SKM-1 treated with dmso at 0.1 percent for 144 hours (cell line): ENCODE results near the gene RBPMS2.
"Not testable (repeated sequence)": the region's sequence is repeated elsewhere in the genome, so short reads cannot be mapped to it uniquely, and the experiment has no call there.

Source experiments
- DNase-seq: peaks from one replicate; lab custom pipeline; 2025; ENCODE audit not compliant: unreplicated experiment; lab: John Stamatoyannopoulos, UW

RBPMS2 gene

DNA sequence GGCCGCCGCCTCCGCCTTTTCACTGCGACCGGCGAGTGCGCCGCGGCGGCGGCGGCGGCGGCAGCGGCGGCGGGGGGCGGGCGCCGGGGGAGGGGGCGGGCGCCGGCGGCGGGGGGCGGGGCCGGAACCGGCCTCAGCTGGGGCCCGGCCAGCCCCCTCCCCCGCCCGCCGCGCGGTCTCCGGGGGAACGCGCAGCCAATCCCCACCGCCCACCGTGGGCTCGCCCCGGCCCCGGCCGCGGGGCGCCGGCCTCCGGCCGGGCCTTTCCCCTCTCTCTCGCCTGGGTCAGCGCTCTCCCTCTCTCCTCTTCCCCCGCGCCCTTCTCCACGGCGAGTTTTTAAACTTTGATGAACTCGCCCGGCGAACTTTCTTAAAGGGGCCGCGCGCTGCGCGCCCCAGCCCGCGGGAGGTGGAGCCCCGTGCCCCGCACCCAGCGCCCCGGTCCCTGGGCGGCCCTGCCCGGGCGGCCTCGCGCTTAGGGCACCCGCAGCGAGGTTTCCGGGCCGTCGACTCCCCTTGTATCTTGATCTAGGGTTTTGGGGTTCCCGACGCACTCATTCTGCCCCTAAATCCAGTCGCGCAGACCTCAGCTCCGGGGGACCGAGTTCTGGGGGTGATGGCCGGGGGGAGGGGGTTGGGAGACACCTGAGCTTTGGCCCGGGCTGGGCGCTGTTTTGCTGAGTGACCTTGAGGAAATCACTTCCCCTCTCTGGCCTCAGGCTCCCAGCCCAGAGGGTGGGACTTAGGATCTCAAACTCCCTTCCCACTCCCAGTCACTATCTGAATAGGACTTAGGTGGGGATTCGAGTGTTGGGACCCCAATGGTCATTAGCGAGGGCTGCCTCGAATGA, at the start of gene RBPMS2:
RBPMS2 (minus strand) TSS at position 39 of the 851 bp plus-strand sequence. CDS start 270 bp downstream, outside the sequence.
- no peak for DNase-seq

DNA sequence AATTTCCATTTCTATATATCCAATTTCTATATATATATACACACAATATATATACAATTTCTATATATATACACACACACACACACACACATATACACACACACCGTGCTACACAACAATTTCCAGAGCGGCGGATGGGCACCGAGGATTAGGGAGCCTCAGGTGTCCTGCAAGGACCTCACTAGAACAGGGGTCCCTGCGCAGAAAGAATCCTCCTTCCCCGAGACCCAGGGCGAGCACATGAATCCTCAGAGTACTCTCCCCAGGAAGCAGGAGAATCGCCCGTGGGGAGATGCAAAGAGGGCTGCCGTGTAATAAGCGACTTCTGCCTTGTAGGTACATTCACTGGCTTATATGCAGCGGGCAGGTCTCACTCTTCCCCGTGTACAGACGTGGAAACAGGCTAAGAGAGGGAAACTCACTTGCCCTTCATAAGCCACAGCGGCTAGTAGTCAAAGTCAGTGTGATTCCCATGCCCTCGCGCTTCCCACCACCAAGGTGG, 49.6 kb upstream of the RBPMS2 start:
- DNase-seq = no peak

DNA sequence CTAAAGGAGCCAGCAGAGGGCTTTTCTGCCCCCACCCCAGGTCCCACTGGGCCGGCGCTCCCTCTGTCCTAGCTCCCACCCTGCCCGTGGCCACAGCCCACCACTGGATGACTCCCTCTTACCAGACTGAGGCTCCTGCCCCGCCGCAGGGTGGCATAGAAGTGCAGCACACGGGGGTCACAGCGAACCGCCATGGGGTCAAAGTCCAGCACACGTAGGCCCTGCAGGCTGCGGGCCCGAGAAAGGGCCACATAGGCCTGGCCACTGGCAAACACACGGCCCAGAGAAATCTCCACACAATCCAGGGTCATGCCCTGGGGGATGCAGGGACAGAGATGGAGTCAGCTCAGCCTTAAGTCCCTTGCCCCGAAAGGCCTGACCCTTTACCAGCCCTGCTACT, 41.1 kb upstream of the RBPMS2 start:
- DNase-seq = no peak

DNA sequence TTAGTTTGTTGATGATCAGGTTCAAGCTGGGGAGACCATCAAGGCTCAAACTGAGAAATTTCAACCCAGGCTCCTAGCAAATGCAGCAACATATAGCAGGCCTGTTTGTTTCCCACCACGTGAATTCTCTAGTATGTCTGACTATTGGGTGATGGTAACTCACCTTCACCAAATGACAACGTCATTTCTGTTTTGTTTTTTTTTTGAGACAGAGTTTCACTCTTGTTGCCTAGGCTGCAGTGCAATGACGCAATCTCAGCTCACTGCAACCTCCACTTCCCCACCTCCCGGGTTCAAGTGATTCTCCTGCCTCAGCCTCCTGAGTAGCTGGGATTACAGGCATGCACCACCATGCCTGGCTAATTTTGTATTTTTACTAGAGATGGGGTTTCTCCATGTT, 39.6 kb upstream of the RBPMS2 start:
- peak; percentile 39 for DNase-seq

DNA sequence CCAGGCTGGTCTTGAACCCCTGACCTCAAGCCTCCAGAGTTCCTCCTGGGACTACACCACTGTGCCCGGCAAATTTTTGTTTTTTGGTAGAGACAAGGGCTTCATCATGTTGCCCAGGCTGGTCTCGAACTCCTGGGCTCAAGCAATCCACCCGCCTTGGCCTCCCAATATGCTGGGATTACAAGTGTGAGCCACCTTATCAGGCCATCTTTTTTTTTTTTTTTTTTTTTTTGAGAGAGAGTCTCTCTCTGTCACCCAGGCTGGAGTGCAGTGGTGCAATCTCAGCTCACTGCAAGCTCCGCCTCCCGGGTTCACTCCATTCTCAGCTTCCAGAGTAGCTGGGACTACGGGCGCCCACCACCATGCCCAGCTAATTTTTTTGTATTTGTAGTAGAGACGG, 38.9 kb upstream of the RBPMS2 start:
- DNase-seq = not testable (repeated sequence)

DNA sequence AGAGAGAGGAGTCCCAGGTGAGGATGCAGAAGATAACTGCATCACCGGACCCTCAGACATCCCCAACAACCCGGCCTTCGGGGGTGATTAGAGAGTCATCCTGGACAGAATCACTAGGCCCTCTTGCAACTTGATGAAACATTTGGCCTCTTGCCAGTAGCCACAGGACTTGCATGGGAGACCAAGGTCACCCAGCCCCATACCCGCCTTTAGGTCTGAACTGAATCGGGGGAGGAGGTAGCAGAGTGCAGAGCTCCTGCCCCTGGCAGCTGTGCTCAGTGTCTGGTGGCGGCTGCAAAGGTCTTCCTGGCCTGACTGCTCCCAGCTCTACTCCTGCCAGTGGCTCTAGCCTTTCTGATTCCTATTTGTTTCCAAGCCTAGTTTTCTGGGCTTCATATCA, 37.7 kb upstream of the RBPMS2 start:
- DNase-seq = no peak

DNA sequence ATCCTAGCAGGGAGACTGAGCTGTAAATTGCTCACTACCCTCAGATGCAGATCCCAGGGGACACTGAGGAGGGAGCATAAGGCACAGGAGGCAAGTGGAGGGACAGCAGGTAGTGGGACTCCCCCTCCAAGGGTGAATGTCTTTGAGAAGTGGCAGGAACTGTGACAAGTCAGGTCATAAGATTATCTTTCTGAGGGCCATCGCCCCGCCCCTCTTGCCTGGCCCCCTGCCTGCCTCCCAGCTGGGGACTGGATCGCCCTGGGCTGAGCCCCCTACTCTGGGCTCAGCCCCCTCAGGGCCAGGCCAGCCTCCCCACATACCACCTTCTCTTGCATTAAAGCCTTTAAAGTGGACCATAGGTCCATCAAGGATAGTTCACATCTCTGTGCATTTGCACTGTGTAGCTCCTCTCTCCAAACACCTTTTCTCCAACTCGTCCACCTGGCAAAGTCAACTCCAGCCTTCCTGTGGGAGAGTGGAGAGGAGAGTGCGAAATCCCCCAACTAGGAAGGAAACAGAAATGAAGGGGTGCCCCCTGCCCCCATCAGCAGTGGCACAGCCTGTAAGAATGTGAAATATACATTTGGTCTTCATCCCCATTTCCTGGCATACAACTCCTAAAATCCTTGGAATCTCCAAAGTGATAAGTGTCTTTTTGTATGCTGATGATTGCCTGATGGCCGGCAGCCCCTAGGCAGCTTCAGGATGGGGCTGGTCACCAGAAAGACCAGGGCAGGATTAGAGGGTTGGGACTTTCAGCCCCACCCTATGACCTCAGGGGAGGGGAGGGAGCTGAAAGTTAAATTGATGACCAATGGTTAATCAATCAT, 35.3 kb upstream of the RBPMS2 start:
- DNase-seq = no peak

DNA sequence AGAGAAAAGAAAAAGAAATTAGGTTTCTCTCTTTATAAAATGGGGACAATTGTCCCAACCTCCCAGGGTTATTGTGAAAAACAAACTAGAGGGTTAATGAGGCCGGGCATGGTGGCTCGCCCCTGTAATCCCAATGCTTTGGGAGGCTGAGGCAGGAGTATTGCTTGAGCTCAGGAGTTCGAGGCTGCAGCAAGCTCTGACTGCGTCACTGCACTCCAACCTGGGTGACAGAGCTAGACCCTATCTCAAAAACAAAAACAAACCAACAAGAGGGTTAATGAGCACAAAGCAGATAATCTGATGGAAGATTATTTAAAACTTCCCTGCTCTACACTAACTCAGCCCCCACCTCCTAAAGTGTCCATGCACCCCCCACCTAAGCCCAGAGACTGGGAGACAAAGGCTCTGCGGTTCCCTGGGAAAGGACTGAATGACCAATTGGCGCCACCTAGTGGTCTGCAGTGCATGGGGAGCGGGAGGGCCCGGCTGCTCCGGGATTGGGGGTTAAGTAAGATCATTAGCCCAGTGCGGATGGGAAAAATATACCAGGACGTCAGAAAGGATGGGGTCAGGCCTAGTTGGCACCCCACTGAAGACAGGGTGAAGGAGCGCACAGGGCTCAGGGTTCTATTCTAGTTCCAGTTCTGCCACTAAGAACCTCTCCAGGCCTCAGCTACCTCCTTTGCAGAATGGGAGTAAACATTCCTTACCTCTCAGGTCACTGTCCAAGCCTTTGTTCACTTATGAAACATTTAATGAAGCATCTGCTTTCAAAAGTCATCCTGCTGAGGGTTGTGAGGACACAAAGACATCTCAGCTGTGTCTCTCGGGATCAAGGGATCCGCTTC, 34.5 kb upstream of the RBPMS2 start:
- DNase-seq = peak; percentile 45

DNA sequence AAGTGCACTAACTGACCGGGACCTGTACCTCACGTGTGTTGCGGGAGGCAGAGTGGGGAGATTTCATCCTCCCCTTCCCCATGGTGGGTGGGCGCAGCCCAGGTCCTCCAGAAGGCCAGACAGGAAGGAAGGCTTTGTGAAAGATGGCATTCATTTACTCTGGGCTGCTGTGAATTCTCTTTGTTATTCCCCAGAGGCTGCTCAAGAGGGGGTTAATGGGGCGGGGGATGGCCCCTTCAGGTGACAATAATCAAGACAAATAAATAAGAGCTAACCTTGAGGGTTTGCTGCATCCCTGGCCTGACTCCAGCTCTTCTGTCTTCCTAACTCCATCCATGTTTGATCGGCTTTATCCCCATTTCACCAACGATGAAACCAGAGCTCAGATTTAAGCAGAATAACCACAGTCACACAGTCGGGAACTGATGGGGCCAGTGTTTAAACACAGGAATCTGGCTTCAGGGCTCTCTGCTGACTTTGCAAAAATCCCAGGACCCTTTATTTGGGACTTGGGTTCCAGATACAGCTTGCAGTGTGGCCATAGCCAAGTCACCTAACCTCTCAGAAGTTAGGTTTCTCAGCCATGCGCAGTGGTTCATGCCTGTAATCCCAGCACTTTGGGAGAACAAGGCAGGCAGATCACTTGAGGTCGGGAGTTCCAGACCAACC, 33.5 kb upstream of the RBPMS2 start:
- DNase-seq = no peak

DNA sequence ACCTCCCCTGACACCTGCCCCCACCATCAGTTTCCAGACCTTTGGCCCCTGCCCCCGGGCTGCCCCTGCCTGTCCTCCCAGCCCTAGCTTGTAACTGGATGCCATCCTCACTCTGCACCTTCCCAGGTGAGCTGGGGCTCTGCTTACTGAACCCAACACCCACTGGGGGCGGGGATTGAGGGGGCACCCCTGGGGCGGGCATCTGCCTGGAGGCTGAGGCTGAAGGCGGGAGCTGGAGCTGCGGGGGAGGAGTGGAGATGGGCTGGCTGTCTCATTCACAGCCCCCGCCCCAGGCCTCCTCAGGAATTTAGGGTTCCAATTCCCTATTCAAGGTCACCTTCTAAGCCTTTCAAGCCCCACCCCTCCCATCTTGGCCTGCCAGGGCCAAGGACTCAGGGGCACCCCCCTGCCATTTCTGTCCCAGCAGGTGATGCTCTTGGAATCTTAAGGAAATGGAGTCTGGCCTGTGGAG, 32.4 kb upstream of the RBPMS2 start:
- DNase-seq = no peak

DNA sequence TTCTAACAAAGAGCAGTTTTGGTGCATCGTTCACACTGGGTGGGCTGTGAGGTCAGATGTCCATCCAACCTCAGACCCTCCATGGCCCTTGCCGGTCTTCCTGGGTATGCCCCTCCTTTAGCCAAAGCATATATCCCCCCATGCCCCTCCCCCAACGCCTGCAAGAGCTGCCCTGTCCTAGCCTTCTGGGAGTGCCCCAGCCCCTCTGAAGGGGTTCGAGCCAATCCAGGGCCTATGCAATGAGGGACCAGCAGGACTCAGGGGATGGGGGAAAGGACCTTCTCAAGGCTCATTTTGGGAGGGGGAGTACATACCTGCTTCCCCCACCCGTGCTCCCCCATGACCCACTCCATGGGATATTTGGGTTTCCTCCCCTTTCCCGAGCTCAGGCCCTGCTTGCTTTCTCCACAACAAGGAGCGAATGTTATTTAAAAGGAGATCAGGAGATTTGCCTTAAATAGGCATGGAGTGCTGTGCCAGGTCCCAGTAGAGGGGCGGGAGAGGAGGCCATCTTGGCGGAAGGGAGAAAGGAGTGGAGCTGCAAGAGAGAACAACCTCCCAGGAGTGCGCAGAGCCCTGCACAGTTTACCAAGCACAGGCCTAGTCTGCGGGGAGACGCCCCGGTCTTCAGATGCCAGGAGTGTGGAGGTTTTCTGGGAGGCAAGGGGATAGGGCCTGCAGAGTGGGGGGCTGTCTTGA, 31.8 kb upstream of the RBPMS2 start:
- no peak for DNase-seq

DNA sequence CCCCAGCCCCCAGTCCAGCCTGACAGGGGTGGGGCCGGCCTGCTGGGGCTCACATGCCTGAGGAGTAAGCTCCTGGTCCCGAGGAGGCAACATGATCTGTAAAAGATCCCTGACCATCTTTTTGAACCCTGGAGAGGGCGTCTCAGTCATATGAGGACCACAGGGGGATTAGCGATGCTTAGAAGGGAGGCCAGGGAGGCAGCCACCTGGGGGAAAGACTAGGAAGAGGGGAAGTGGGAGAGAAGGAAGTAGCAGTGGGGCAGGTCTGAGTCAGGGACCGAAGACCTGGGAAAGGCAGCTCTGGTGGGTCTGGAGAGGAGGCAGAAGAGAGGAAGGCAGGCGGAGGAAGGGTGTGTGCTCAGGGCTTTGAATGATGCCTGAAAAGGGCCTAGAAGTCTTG, 31.1 kb upstream of the RBPMS2 start:
- no peak for DNase-seq

DNA sequence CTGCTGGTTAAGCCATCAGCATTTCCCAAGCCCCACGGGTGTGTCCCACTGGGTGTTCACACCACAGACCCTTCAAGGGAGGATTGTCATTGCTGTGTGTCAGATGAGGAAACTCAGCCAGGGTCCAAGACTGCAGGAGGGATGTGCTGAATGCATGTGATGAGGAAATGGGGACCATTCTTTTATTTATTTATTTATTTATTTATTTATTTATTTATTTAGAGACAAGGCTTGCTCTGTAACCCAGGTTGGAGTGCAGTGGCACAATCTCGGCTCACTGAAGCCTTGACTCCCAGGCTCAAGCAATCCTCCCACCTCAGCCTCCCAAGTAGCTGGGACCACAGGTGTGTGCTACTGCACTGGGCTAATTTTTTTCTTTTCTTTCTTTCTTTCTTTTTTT, 29.2 kb upstream of the RBPMS2 start:
- DNase-seq = no peak

DNA sequence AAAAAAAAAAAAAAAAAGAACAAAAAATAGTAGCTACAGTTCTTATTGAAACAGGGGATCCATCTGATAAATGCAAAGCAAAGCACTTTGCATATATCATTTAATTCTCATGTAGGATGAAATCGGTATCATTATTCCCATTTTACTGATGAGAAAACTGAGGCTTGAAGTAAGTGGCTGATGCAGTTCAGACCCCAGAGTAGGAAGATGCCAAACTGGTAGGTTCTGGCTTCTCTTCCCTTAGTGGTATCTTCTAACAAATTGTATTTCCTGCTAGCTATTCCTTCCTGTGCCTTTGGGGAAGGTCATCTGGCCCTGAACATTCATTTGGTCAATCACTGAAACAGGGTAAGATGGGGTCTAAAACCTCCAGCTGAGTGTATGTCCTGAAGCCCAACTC, 28.1 kb upstream of the RBPMS2 start:
- no peak for DNase-seq

DNA sequence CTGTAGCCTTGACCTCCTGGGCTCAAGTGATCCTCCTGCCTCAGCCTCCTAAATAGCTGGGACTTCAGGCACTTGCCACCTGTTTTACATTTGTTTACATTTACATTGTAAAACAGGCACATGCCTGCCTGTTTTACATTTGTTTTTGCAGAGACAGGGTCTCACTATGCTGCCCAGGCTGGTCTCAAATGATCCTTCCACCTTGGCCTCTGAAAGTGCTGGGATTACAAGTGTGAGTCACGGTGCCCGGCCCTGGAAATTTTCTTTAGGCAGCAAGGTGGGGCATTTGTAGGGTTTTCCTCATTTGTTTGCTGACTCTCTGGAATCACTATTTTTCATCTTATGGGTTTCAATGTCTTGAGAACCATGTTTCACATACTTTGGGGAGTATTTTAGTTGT, 25.1 kb upstream of the RBPMS2 start:
- no peak for DNase-seq

DNA sequence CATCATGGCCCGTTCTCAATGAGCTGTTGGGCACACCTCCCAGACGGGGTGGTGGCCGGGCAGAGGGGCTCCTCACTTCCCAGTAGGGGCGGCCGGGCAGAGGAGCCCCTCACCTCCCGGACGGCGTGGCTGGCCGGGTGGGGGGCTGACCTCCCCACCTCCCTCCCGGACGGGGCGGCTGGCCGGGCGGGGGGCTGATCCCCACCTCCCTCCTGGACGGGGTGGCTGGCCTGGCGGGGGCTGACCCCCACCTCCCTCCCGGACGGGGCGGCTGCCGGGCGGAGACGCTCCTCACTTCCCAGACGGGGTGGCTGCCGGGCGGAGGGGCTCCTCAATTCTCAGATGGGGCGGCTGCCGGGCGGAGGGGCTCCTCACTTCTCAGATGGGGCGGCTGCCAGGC, 23.5 kb upstream of the RBPMS2 start:
- not testable (repeated sequence) for DNase-seq

DNA sequence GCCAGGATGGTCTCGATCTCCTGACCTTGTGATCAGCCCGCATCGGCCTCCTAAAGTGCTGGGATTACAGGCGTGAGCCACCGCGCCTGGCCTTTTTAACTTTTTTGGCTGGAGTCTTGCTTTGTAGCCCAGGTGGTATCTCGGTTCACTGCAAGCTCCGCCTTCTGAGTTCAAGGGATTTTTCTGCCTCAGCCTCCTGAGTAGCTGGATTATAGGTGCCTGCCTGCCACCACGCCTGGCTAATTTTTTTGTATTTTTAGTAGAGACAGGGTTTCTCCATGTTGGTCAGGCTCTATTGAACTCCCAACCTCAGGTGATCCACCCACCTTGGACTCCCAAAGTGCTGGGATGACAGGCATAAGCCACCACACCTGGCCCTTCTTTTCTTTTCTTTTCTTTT, 20.5 kb upstream of the RBPMS2 start:
- DNase-seq = not testable (repeated sequence)

DNA sequence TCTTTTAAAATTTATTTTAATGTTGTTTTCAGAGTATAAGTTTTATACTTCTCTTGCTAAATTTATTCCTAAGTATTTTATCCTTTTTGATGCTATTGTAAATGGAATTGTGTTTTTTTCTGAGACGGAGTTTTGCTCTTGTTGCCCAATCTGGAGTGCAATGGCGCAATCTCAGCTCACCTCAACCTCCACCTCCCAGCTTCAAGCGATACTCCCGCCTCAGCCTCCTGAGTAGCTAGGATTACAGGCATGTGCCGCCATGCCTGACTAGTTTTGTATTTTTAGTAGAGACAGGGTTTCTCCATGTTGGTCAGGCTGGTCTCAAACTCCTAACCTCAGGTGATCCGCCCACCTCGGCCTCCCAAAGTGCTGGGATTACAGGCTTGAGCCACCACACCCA, 19.9 kb upstream of the RBPMS2 start:
- DNase-seq = not testable (repeated sequence)

DNA sequence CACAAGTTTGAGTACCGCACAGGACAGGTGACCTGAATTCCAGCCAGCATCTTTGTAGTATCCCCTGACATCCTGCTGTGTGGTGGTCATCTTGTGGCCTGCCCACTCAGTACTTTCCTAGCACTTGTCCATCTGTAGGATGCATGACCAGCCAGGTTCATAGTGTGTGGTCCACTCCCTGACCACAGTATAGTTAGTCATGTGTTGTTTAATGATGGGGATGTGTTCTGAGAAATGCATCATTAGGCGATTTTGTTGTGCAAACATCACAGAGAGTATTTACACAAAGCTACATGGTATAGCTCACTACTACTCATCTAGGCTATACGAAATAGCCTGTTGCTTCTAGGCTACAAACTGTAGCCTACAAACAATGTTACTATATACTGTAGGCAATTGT, 16.9 kb upstream of the RBPMS2 start:
- DNase-seq = no peak

DNA sequence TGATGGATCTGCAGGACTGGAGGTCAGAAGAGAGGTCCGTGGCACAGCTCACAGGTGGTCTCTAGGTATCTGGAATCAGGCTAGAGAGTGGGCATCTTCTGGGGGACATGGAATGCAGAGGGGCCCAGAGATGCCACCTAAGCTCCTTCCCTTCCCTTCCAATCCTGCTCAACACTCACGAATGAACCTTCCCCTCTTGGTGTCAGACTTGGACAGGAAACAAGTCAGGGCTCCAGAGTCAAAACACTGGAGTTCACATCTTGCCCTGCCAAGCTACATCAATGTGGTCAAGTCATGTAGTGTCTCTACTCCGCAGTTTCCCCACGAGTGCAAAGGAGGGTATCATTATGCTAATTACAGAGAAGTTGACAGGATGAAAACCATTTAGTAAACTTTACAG, 16.0 kb upstream of the RBPMS2 start:
- no peak for DNase-seq
